K562 (cell line): ENCODE data around the gene CLHC1. TPM values are rescaled to one million over a fixed set of nuclear protein-coding genes. Genes with fewer than 3 reads are reported as not detected.

Experiments used
- ATF4 ChIP-seq: fragments of 450-650 bp; formaldehyde crosslinking; IDR thresholded peaks from 2 replicates; pipeline ENCODE4 v1.4.0; 2022; ENCODE audit warnings: mild to moderate bottlenecking, moderate library complexity
- ETV6 ChIP-seq, 3 experiments: fragments of 150-350 bp in 1 of 3; sonication (generic) in 1 of 3; formaldehyde crosslinking in 1 of 3; IDR thresholded peaks; 2 replicates each; pipeline versions ENCODE4 v1.6.1 to v1.8.0; 2014 to 2022; ENCODE audit warnings: borderline replicate concordance in 2 of 3, low read depth in 2 of 3, antibody characterized with exemption in 1 of 3, low read length in 1 of 3, mild to moderate bottlenecking in 1 of 3, missing genetic modification reagents in 1 of 3
- HLTF ChIP-seq: fragments of 450-650 bp; IDR thresholded peaks from 2 replicates; pipeline ENCODE4 v1.6.1; 2016
- HNRNPUL1 ChIP-seq: fragments of 200-400 bp; formaldehyde crosslinking; IDR thresholded peaks from 2 replicates; pipeline ENCODE4 v1.6.1; 2017; ENCODE audit warnings: low read length
- JUN ChIP-seq, 2 experiments: sonication (generic) in 1 of 2; formaldehyde crosslinking in 1 of 2; IDR thresholded peaks; 2 replicates each; pipeline versions ENCODE4 v1.6.1 to v1.8.0; 2012 to 2022; ENCODE audit warnings: borderline replicate concordance in 2 of 2, mild to moderate bottlenecking in 2 of 2, improper control_type of control experiment in 1 of 2, low read depth in 1 of 2, low read length in 1 of 2, missing genetic modification reagents in 1 of 2
- MAZ ChIP-seq, 2 experiments: fragments of 450-650 bp in 1 of 2; sonication (generic) in 1 of 2; formaldehyde crosslinking; IDR thresholded peaks in 1 of 2; conservative IDR thresholded peaks in 1 of 2; 2 replicates each; pipeline versions ENCODE4 v1.4.0 to v1.5.0; 2020; ENCODE audit warnings: mild to moderate bottlenecking in 1 of 2, missing genetic modification reagents in 1 of 2
- NFIX ChIP-seq: fragments of 250-450 bp; sonication (Bioruptor Pico); IDR thresholded peaks from 2 replicates; pipeline ENCODE4 v1.4.0; 2020; ENCODE audit warnings: low read depth, mild to moderate bottlenecking, moderate library complexity
- NKRF ChIP-seq: fragments of 450-650 bp; IDR thresholded peaks from 2 replicates; pipeline ENCODE4 v1.6.1; 2016; ENCODE audit warnings: borderline replicate concordance
- POLR2A ChIP-seq: fragments of 450-650 bp; conservative IDR thresholded peaks from 2 replicates; pipeline ENCODE4 v1.6.1; 2016
- RBM39 ChIP-seq: fragments of 200-400 bp; formaldehyde crosslinking; optimal IDR thresholded peaks from 2 replicates; pipeline ENCODE3; 2018; ENCODE audit warnings: low read depth, low read length
- SMARCC2 ChIP-seq: fragments of 450-650 bp; IDR thresholded peaks from 2 replicates; pipeline ENCODE4 v1.6.1; 2017; ENCODE audit warnings: antibody characterized with exemption, moderate library complexity, mild to moderate bottlenecking, low read depth
- TBL1XR1 ChIP-seq, 2 experiments: IDR thresholded peaks; 2 replicates each; pipeline ENCODE4 v1.6.1; 2012; ENCODE audit warnings: improper control_type of control experiment in 2 of 2, low read length in 2 of 2, mild to moderate bottlenecking in 1 of 2
- ZNF445 ChIP-seq: fragments of 250-450 bp; sonication (Bioruptor Pico); IDR thresholded peaks from 2 replicates; pipeline ENCODE4 v1.4.0; 2020; ENCODE audit warnings: low read depth, mild to moderate bottlenecking, moderate library complexity
- ZNF507 ChIP-seq: conservative IDR thresholded peaks from 2 replicates; pipeline ENCODE4 v1.6.1; 2017; ENCODE audit warnings: missing genetic modification characterization, missing compliant biosample characterization
- ZNF668 ChIP-seq: fragments of 250-450 bp; sonication (Bioruptor Pico); IDR thresholded peaks from 2 replicates; pipeline ENCODE4 v1.8.0; 2022; ENCODE audit warnings: mild to moderate bottlenecking, inconsistent platforms
- polyA plus RNA-seq, 8 experiments: library from polyadenylated mRNA; depleted of rRNA in 4 of 8; stranded (reverse) in 5 of 8; unstranded in 3 of 8; fragments of >200 nt; fragmentation: Nextera tagmentation in 2 of 8; fragmentation: Illumina TruSeq in 1 of 8; extraction: Ambion mirVana in 2 of 8; extraction: Trizol in 1 of 8; gene quantifications; 2 replicates each; pipeline versions ENCODE4 v1.2.1 to v1.2.3, GENCODE V29; 2011 to 2014; ENCODE audit warnings: inconsistent platforms in 1 of 8, missing spikeins in 1 of 8
- total RNA-seq, 7 experiments: library from RNA; depleted of rRNA in 6 of 7; stranded (reverse); fragments of >200 nt in 6 of 7; fragmentation: Illumina TruSeq in 2 of 7; extraction: Trizol in 2 of 7; gene quantifications; 2 replicates each; pipeline versions ENCODE4 v1.2.1 to v1.2.3, GENCODE V29; 2011 to 2021; ENCODE audit warnings: low replicate concordance in 1 of 7
- TF ChIP-seq, protein P1 (sequence below): sonication (generic); formaldehyde crosslinking; IDR thresholded peaks from 2 replicates; pipeline ENCODE4 v1.8.0; 2022; ENCODE audit warnings: mild to moderate bottlenecking, missing genetic modification reagents
- TF ChIP-seq, protein P2 (sequence below): fragments of 150-350 bp; IDR thresholded peaks from 2 replicates; pipeline ENCODE4 v1.6.1; 2014; ENCODE audit warnings: low read depth, mild to moderate bottlenecking, low read length, borderline replicate concordance

The CLHC1 gene
- total and polyA plus RNA-seq, 9 of the 15 experiments (the other 6 are each of a cell fraction or from before 2014, with no cell fraction given), result 3.7 to 14.3 (median 8.6) TPM

DNA sequence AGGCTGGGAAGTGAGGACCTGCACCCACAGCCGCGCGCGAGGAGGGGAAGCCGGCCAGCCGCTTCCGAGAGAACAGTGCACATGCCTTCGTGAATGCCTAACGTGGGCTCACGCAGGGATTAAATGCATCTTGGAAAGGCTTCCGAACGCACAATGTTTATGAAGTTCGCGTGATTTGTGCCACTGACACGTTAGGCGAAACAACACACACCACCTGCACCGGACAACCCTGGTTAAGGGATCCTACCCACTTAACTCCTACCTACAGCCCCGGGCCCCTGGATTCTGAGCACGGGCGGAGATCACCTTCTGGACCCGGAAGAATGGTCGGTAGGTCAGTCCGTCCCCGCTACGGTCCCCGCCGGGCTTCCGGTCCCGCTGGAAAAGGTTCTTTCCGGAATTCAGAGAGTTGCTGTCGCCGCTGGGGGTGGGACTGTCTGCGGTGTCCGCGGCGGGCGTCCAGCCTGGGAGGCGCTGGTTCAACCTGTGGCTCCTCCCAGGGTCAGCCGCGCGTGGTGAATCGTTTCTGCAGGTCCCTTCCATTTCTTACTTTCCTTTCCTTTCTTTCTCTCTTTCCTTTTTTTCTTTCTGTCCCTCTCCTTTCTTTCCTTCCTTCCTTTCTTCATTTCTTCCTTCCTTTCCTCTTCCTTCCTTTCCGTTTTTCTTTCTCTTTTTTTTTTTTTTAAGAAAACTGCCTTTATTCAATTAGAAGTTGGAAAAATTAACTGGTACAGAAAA, 37.0 kb upstream of the CLHC1 start, which contains the start of gene MTIF2 (continued):
- TF ChIP-seq NKRF (peak; percentile 93), ATF4 (CRISPR knock-in tag) (no peak), ZNF445 (CRISPR knock-in tag) (peak; percentile 36; the same call in 1 of the 2 replicates), ZNF668 (CRISPR knock-in tag) (no peak), HNRNPUL1 (no peak), ZNF507 (no peak), JUN (IDR thresholded peaks at IDR 0.05; ENCODE audit: borderline replicate concordance, low read depth, low read length) (no peak; the same call in 1 of the 2 replicates), JUN (CRISPR knock-in tag; IDR thresholded peaks at IDR 0.05; ENCODE audit: borderline replicate concordance) (no peak), RBM39 (peak; percentile 91), HLTF (peak; percentile 92), TBL1XR1 (IDR thresholded peaks at IDR 0.05; ENCODE audit: low read length in 2 of 2) (peak; percentile 77 to 82; a peak in 3 of 4 replicates), SMARCC2 (peak; percentile 77), POLR2A (peak; percentile 97), NFIX (CRISPR knock-in tag) (no peak), MAZ (CRISPR knock-in tag; conservative IDR thresholded peaks at IDR 0.05 in 1 of 2, IDR thresholded peaks at IDR 0.05 in 1 of 2) (peak; percentile 65 to 91; a peak in 2 of 4 replicates), ETV6 (IDR thresholded peaks at IDR 0.05; ENCODE audit: borderline replicate concordance in 1 of 2, low read depth in 2 of 2, low read length in 1 of 2) (0 out of 4 replicates have a peak, but pooled peaks have one; percentile 37 to 42), ETV6 (CRISPR knock-in tag; IDR thresholded peaks at IDR 0.05; ENCODE audit: borderline replicate concordance) (no peak)
- TF ChIP-seq, protein P1, sequence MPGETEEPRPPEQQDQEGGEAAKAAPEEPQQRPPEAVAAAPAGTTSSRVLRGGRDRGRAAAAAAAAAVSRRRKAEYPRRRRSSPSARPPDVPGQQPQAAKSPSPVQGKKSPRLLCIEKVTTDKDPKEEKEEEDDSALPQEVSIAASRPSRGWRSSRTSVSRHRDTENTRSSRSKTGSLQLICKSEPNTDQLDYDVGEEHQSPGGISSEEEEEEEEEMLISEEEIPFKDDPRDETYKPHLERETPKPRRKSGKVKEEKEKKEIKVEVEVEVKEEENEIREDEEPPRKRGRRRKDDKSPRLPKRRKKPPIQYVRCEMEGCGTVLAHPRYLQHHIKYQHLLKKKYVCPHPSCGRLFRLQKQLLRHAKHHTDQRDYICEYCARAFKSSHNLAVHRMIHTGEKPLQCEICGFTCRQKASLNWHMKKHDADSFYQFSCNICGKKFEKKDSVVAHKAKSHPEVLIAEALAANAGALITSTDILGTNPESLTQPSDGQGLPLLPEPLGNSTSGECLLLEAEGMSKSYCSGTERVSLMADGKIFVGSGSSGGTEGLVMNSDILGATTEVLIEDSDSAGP (CRISPR knock-in tag), result no peak
- TF ChIP-seq, protein P2, sequence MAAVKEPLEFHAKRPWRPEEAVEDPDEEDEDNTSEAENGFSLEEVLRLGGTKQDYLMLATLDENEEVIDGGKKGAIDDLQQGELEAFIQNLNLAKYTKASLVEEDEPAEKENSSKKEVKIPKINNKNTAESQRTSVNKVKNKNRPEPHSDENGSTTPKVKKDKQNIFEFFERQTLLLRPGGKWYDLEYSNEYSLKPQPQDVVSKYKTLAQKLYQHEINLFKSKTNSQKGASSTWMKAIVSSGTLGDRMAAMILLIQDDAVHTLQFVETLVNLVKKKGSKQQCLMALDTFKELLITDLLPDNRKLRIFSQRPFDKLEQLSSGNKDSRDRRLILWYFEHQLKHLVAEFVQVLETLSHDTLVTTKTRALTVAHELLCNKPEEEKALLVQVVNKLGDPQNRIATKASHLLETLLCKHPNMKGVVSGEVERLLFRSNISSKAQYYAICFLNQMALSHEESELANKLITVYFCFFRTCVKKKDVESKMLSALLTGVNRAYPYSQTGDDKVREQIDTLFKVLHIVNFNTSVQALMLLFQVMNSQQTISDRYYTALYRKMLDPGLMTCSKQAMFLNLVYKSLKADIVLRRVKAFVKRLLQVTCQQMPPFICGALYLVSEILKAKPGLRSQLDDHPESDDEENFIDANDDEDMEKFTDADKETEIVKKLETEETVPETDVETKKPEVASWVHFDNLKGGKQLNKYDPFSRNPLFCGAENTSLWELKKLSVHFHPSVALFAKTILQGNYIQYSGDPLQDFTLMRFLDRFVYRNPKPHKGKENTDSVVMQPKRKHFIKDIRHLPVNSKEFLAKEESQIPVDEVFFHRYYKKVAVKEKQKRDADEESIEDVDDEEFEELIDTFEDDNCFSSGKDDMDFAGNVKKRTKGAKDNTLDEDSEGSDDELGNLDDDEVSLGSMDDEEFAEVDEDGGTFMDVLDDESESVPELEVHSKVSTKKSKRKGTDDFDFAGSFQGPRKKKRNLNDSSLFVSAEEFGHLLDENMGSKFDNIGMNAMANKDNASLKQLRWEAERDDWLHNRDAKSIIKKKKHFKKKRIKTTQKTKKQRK, result no peak
